Measurements from ENCODE around the gene HSPA2.
"Not testable (repeated sequence)": the region's sequence is repeated elsewhere in the genome, so short reads cannot be mapped to it uniquely, and the experiment has no call there.

HSPA2 gene

DNA sequence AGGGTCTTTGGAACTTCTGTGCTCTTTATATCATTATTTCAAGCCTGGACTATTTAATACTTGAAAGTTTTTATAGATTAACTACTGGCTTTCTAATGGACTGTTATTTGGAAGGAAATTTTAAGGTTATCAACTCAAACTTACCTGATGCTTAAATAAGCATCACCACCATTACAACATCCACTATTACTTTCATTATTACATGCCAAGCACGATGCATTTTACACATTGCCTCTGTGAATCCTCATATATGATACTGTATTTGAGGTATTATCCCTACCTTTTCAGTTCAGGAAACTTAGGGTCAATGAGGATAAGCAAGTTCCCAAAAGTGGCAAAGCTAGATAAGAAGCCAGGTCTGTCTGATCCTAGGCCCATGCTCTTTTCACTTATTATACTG, 23.6 kb upstream of the HSPA2 start:
- H3K4me3 ChIP-seq (ENCODE audit: low read depth, low read length), result no peak overlapping the region
- TF ChIP-seq, protein P1, sequence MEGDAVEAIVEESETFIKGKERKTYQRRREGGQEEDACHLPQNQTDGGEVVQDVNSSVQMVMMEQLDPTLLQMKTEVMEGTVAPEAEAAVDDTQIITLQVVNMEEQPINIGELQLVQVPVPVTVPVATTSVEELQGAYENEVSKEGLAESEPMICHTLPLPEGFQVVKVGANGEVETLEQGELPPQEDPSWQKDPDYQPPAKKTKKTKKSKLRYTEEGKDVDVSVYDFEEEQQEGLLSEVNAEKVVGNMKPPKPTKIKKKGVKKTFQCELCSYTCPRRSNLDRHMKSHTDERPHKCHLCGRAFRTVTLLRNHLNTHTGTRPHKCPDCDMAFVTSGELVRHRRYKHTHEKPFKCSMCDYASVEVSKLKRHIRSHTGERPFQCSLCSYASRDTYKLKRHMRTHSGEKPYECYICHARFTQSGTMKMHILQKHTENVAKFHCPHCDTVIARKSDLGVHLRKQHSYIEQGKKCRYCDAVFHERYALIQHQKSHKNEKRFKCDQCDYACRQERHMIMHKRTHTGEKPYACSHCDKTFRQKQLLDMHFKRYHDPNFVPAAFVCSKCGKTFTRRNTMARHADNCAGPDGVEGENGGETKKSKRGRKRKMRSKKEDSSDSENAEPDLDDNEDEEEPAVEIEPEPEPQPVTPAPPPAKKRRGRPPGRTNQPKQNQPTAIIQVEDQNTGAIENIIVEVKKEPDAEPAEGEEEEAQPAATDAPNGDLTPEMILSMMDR (IDR thresholded peaks at IDR 0.05; ENCODE audit: low read depth, low read length), result no peak

DNA sequence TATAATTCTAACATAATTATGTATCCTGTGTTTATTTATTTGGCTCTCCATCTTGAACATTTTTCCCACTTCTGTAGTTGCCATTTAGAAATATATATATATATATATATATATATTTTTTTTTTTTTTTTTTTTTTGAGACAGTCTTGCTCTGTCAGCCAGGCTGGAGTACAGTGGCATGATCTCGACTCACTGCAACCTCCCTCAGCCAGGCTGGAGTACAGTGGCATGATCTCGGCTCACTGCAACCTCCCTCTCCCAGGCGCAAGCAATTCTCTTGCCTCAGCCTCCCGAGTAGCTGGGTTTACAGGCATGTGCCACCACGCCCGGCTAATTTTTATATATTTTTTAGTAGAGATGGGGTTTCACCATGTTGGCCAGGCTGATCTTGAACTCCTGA, 22.9 kb upstream of the HSPA2 start:
- H3K4me3 ChIP-seq (ENCODE audit: low read depth, low read length), result not testable (repeated sequence)

- H3K4me3 ChIP-seq (ENCODE audit: low read depth, low read length), result no peak overlapping the region
- TF ChIP-seq, protein P1 (IDR thresholded peaks at IDR 0.05; ENCODE audit: low read depth, low read length), result no peak
Observed at GRCh38 chr14:64518229-64518628, 22.3 kb upstream of the HSPA2 start.

DNA sequence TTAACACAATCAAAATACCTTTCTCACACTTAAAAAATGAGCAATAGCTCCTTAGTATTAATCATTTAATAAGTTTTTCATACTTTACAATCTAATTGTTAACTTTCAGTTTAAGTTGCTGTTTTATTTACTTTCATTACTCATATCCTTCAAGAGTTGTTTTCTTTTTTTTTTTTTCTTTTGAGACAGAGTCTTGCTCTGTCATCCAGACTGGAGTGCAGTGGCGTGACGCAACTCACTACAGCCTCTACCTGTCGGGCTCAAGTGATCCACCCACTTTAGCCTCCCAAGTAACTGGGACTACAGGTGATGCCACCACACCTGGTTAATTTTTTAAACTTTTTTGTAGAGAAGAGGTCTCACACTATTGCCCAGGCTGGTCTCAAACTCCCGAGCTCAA, 19.8 kb upstream of the HSPA2 start:
- TF ChIP-seq, protein P1 (IDR thresholded peaks at IDR 0.05; ENCODE audit: low read depth, low read length), result no peak
- H3K4me3 ChIP-seq (ENCODE audit: low read depth, low read length), result no peak overlapping the region

- TF ChIP-seq, protein P1 (IDR thresholded peaks at IDR 0.05; ENCODE audit: low read depth, low read length), result no peak
- no peak overlapping the region for H3K4me3 ChIP-seq (ENCODE audit: low read depth, low read length)
Observed at GRCh38 chr14:64522591-64523355, 17.8 kb upstream of the HSPA2 start.

GRCh38 chr14:64525354-64525753, 15.2 kb upstream of the HSPA2 start:
- H3K4me3 ChIP-seq (ENCODE audit: low read depth, low read length), result no peak overlapping the region
- TF ChIP-seq, protein P1 (IDR thresholded peaks at IDR 0.05; ENCODE audit: low read depth, low read length), result no peak

DNA sequence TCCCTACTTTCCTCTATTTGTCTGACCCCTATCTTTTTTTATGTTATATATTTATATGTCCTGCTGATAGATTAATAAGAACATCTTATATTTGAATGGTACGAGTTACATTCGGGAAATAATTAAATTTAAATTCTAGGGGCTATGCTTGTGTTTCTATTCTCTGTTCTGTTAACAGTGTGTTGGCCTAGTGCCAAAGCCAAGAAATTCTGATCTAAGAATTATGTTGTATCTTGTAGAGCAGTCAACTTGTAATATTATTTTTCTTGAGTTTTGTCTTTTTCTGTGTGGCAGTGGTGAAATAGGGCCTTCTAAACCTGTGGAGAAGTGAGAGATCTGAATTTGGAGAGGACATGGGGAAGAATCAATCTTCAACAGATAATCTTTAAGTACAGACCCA, 9.0 kb upstream of the HSPA2 start:
- TF ChIP-seq, protein P1 (IDR thresholded peaks at IDR 0.05; ENCODE audit: low read depth, low read length), result no peak
- H3K4me3 ChIP-seq (ENCODE audit: low read depth, low read length), result no peak overlapping the region
